SK-N-SH treated with all-trans-retinoic acid at 6 μM for 48 hours (cell line): Measurements from ENCODE around the gene EFL1.
"Not testable (repeated sequence)": the region's sequence is repeated elsewhere in the genome, so short reads cannot be mapped to it uniquely, and the experiment has no call there.

Experiments used
- CREB5 ChIP-seq: fragments of 250-450 bp; sonication (Bioruptor Pico); IDR thresholded peaks from 2 replicates; pipeline ENCODE4 v1.5.1; 2020; ENCODE audit warnings: low read depth, mild to moderate bottlenecking, moderate library complexity
- ISL1 ChIP-seq: fragments of 250-450 bp; sonication (Bioruptor Pico); IDR thresholded peaks from 2 replicates; pipeline ENCODE4 v2.1.2; 2022; ENCODE audit warnings: mild to moderate bottlenecking, moderate library complexity
- PATZ1 ChIP-seq: fragments of 250-450 bp; sonication (Bioruptor Pico); IDR thresholded peaks from 2 replicates; pipeline ENCODE4 v1.8.0; 2020; ENCODE audit warnings: mild to moderate bottlenecking, moderate library complexity, borderline replicate concordance
- TSHZ2 ChIP-seq: fragments of 250-450 bp; sonication (Bioruptor Pico); IDR thresholded peaks from 2 replicates; pipeline ENCODE4 v1.5.0; 2020; ENCODE audit warnings: mild to moderate bottlenecking, moderate library complexity
- ZFP3 ChIP-seq: fragments of 250-450 bp; sonication (Bioruptor Pico); IDR thresholded peaks from 2 replicates; pipeline ENCODE4 v1.5.0; 2020; ENCODE audit warnings: mild to moderate bottlenecking, moderate library complexity
- ZNF70 ChIP-seq: fragments of 450-650 bp; formaldehyde crosslinking; IDR thresholded peaks from 2 replicates; pipeline ENCODE4 v1.5.0; 2020; ENCODE audit warnings: mild to moderate bottlenecking, moderate library complexity

GRCh38 chr15:82193435-82193834 is 69.1 kb downstream of the EFL1 start:
- TF ChIP-seq ZFP3 (CRISPR knock-in tag); ZNF70 (CRISPR knock-in tag); PATZ1 (CRISPR knock-in tag); TSHZ2; CREB5 (CRISPR knock-in tag); ISL1 (CRISPR knock-in tag): not testable (repeated sequence)
